Erythroblast (primary cell): ENCODE data around the gene ECSCR.

Source experiments
- GATA1 ChIP-seq: IDR thresholded peaks from 2 replicates; pipeline ENCODE4 v1.6.1; 2011; ENCODE audit warnings: low read depth, mild to moderate bottlenecking, control low read depth, low read length, moderate library complexity
- POLR2A ChIP-seq: IDR thresholded peaks from 2 replicates; pipeline ENCODE4 v1.6.1; 2011; ENCODE audit warnings: mild to moderate bottlenecking, low read length

DNA sequence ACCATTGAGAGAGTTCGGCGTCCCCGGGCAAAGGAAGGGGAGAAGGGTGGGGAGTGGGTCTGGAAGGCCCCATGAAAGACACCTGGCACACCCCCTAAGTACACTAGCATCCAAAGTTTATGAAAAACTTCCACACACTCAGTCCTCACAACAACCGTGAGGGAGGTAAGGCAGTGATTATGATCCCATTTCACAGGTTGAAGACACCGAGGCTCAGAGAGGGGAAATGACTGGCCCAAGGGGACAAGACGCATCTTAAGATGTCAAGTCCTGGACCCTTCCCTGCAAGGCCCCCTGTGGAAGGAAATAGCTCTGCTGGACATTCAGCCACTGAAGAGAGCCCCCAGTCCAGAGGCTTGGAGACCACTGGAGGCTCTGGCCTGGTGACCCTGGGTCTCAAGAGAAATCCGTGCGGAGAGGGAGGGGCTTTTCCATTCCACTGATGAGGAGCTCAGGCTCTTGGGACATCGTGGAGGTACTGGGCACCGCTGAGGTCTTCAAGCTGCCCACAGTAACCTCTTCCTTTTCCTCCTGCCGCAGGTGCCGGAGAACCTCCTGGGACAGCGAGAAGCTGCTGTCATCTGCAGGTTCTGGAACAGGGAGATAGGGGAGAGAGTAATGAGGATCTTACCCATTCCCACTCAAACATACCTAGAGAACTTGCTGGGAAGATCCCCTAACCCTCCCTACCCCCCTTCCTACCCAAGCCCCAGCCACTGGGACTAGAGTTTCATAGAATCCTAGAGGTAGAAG lies 13.5 kb upstream of the ECSCR start:
- TF ChIP-seq POLR2A: no peak
- no peak for TF ChIP-seq GATA1
